ENCODE data around the gene TBC1D5.
"Not testable (repeated sequence)": the region's sequence is repeated elsewhere in the genome, so short reads cannot be mapped to it uniquely, and the experiment has no call there.

The TBC1D5 gene

GRCh38 chr3:17546500-17547255 lies 195.8 kb downstream of the TBC1D5 start:
- no peak for DNase-seq (ENCODE audit: low read depth)

- no peak for DNase-seq (ENCODE audit: low read depth)
Observed at GRCh38 chr3:17544632-17545031, 197.8 kb downstream of the TBC1D5 start.

GRCh38 chr3:17542591-17542990 lies 199.8 kb downstream of the TBC1D5 start:
- DNase-seq (ENCODE audit: low read depth): no peak

GRCh38 chr3:17539436-17539835 lies 203.0 kb downstream of the TBC1D5 start:
- DNase-seq (ENCODE audit: low read depth): no peak

GRCh38 chr3:17535274-17535673 lies 207.2 kb downstream of the TBC1D5 start:
- DNase-seq (ENCODE audit: low read depth): no peak

- not testable (repeated sequence) for DNase-seq (ENCODE audit: low read depth)
Observed at GRCh38 chr3:17532446-17532845, 210.0 kb downstream of the TBC1D5 start.

GRCh38 chr3:17529677-17530076 lies 212.8 kb downstream of the TBC1D5 start:
- DNase-seq (ENCODE audit: low read depth): no peak

- no peak for DNase-seq (ENCODE audit: low read depth)
Observed at GRCh38 chr3:17518189-17519059, 224.0 kb downstream of the TBC1D5 start.

- no peak for DNase-seq (ENCODE audit: low read depth)
Observed at GRCh38 chr3:17515445-17516234, 226.8 kb downstream of the TBC1D5 start.

- DNase-seq (ENCODE audit: low read depth): no peak
Observed at GRCh38 chr3:17514597-17514996, 227.8 kb downstream of the TBC1D5 start.

- DNase-seq (ENCODE audit: low read depth): no peak
Observed at GRCh38 chr3:17510265-17510664, 232.2 kb downstream of the TBC1D5 start.

GRCh38 chr3:17508180-17508752 lies 234.2 kb downstream of the TBC1D5 start:
- no peak for DNase-seq (ENCODE audit: low read depth)

GRCh38 chr3:17507480-17507879 lies 235.0 kb downstream of the TBC1D5 start:
- DNase-seq (ENCODE audit: low read depth): no peak

- no peak for DNase-seq (ENCODE audit: low read depth)
Observed at GRCh38 chr3:17505856-17506255, 236.6 kb downstream of the TBC1D5 start.

GRCh38 chr3:17501745-17502144 lies 240.7 kb downstream of the TBC1D5 start:
- no peak for DNase-seq (ENCODE audit: low read depth)

GRCh38 chr3:17500618-17501017 lies 241.8 kb downstream of the TBC1D5 start:
- no peak for DNase-seq (ENCODE audit: low read depth)

GRCh38 chr3:17494117-17494809 lies 248.2 kb downstream of the TBC1D5 start:
- DNase-seq (ENCODE audit: low read depth): no peak

GRCh38 chr3:17491601-17492000 lies 250.8 kb downstream of the TBC1D5 start:
- DNase-seq (ENCODE audit: low read depth): no peak

GRCh38 chr3:17491190-17491589 lies 251.2 kb downstream of the TBC1D5 start:
- not testable (repeated sequence) for DNase-seq (ENCODE audit: low read depth)

GRCh38 chr3:17489139-17489538 lies 253.3 kb downstream of the TBC1D5 start:
- DNase-seq (ENCODE audit: low read depth): no peak

GRCh38 chr3:17481116-17481515 lies 261.3 kb downstream of the TBC1D5 start:
- no peak for DNase-seq (ENCODE audit: low read depth)

Data from stimulated activated CD8-positive, alpha-beta memory T cell treated with anti-CD3 and anti-CD28 coated beads, Interleukin-12 subunit alpha, Interleukin-12 subunit beta, amount 100 ng/mL, for 4 hours (primary cell).